Activated CD4-positive, alpha-beta T cell treated with anti-CD3 and anti-CD28 coated beads, Interleukin-2, amount 50 U/mL, for 24 hours (primary cell): ENCODE measurements around the gene SLC35A5.
"Not testable (repeated sequence)": the region's sequence is repeated elsewhere in the genome, so short reads cannot be mapped to it uniquely, and the experiment has no call there.

Experiments
- DNase-seq, 2 donors: peaks; one replicate each; pipeline ENCODE4 v3.0.0-alpha.2; 2020; ENCODE audit warnings: low read depth in 1 of 2, low spot score in 1 of 2

SLC35A5 gene, protein sequence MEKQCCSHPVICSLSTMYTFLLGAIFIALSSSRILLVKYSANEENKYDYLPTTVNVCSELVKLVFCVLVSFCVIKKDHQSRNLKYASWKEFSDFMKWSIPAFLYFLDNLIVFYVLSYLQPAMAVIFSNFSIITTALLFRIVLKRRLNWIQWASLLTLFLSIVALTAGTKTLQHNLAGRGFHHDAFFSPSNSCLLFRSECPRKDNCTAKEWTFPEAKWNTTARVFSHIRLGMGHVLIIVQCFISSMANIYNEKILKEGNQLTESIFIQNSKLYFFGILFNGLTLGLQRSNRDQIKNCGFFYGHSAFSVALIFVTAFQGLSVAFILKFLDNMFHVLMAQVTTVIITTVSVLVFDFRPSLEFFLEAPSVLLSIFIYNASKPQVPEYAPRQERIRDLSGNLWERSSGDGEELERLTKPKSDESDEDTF

GRCh38 chr3:112561734-112562529 lies at the start of gene SLC35A5, which contains the start of gene ATG3:
Gene SLC35A5 (plus strand): TSS chr3:112562045. CDS start chr3:112563404, 1,359 bp downstream.
Gene ATG3 (minus strand): TSS chr3:112561962. CDS start chr3:112561528, 434 bp downstream.
- peak; percentile 97 to 98 for DNase-seq

DNA sequence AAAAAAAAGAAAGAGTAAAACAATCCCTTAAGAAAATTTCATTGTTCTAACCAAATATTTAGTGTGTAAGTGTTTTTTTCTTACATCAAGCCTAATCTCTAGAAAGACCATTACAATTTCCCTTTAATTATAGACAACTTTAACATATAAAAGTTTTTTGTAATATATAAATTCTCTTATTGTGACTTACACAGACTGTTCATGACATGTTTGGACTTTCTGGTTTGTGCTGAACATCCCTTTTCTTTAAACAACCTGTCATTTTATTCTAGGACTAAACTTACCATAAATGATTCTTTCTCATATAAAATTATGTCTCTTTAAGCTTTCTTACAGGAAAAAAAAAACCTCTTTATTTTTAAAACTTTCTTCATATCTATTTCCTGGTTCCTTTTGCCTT lies 49.5 kb upstream of the SLC35A5 start:
- DNase-seq: no peak

DNA sequence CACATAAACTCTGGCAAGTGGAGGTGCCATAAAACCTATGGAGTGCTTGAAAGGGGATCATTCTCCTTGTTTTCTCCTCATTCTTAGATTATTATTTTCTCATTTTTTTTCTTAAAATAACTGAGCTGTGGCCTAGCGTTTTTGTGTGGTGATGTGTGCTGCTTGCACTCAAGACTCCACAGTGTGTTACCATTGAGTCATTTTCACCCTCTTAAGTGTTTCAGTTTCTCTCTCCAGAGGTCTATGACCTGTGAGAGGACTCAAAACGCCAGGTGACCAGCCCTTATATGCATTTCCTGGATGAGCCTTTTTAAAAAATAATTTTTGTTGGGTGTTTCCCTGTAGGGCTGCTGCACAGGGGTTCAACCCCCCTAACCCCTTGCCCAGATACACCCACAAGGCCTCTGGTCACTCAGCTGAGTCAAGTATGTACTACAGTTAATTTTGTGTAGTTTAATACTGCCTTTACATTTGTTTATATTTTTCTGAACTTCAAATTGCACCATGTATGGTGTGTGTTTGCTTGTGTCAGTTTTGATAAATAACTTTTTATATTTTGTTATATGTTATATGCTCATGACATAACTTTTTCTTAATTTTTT lies 47.2 kb upstream of the SLC35A5 start:
- no peak for DNase-seq

GRCh38 chr3:112518970-112519369 lies 42.9 kb upstream of the SLC35A5 start:
- DNase-seq: not testable (repeated sequence)

DNA sequence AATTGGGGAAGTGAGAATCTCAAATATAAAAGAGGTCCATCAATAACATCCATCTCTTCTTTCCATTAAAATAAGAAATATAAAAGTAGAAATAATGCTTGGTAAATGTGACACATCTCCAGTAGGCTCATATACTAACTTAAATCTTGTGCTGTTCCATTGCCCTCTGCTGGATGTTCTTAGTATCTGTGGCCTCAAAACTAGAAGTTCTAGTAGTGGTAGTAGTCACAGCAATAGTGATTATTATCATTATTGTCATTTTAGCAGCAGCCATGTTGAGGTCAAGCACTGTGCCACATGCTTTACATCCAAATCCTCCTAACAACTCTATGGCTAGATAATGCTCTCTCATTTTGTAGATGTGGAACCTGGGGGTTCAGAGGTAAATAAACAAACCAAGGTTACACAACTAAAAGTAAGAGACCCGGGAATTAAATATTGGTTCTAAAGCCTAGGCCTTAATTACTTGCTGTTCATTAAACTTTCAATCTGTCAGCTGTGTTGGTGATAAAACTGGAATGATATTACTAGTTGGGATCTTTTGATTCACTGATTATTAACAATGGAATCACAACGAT lies 42.3 kb upstream of the SLC35A5 start:
- DNase-seq: peak in 1 of 2 donors; percentile 32

DNA sequence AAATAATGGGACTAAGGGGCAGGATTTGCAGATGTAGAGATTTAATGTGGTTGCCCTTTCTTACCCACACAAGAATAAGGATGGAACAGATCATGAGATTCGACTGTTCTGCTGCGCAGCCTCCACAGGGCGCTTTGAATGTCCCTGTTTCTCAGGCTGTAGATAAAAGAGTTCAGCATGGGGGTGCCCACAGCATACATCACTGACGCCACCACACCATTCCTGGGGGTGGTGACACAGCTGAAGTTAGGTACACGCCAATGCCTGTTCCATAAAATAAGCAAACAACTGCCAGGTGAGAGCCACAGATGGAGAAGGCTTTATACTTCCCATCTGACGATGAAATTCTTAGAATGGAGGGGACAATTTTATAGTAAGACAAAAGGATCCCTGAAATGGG lies 37.7 kb upstream of the SLC35A5 start:
- DNase-seq: not testable (repeated sequence)

DNA sequence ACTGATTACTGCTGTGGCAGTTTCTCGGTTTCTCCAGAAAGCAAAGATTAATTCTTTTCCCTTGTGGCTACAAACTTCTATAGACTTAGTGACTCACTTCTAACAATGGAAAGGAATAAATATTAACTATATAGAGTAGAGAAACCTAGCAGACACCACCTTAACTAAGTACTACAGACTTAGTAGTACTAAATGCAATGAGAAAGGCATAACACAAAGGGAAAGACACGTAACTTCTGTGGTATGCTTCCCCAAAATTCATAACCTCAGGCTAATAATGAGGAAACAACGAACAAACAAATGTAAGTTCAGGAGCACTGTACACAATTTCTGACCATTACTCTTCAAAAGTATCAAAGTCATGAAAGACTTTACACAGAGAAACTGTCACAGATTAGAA lies 31.3 kb upstream of the SLC35A5 start:
- no peak for DNase-seq

DNA sequence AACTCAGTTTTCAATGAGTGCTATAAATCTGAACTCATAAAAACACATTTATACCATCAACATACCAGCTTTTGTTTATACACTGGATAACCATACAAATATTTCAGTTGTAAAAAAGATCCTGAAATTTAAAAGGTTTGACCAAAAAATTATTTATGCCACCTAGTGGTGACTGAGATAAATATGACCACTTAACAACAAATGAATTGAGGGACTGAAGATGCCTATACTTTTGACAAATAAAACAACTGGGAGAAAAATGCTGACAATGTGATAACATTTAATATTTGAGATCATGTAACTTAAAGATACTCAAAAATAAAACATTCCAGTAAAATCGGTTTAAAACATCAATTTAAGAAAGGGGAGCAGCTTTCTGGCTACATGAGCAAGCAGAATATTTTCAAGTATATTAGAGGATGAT lies 30.5 kb upstream of the SLC35A5 start:
- DNase-seq: no peak

DNA sequence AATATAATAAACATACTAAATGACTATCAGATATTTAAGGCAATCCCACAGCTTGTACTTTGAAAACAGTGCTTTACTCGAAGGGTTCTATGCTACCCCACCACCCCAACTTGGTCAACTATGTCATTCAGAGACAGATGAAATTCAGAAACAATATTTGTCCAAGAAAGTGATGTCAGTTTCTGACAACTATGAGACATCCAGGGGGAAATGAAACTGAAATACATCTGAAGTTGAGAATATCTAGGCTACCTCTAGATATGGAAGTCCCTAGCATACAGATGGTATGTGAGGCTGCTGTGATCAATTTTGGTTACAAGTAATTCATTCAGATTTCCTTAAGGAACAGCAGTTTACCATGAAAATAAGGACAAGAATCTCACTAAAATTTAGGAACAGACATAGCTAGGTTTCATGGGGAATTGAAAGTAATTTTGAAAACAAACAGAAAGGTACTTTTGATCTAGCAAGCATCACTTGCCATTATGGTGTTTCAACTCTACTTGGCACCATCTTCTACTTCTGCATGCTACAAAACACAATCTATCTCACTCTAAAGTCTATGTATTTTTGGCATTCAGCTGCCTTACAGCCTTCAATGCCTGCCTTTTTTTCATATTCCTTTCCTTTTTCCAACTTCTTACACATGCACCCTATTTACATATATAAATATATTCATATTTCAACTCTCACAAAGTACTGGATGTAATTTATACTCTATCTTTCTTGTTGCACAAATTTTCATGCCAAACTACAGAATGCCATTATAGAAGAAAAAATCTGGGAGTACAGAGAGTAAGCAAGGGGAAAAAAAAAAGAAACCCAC lies 21.8 kb upstream of the SLC35A5 start:
- no peak for DNase-seq

DNA sequence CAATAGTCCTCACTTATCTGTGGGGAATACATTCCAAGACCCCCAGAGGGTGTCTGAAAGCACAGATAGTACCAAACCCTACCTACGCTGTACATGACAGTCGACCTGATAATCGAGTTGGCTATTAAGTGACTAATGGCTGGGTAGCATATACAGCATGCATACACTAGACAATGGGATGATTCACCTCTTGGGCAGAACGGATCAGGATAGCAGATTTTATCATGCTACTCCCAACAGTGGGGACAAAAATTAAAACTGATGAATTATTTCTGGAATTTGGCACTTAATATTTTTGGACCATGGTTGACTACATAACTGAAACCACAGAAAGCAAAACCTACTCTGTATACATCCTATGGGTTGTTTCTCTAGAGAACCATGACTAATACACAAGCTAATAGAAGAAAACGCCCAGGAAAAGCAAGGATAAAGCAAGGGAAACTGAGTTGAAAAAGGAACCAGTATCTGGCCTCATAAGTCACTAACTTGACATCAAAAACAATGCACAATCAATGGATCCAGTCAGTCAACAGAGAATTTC lies 15.6 kb upstream of the SLC35A5 start:
- no peak for DNase-seq

GRCh38 chr3:112550859-112551258 lies 11.0 kb upstream of the SLC35A5 start:
- no peak for DNase-seq

DNA sequence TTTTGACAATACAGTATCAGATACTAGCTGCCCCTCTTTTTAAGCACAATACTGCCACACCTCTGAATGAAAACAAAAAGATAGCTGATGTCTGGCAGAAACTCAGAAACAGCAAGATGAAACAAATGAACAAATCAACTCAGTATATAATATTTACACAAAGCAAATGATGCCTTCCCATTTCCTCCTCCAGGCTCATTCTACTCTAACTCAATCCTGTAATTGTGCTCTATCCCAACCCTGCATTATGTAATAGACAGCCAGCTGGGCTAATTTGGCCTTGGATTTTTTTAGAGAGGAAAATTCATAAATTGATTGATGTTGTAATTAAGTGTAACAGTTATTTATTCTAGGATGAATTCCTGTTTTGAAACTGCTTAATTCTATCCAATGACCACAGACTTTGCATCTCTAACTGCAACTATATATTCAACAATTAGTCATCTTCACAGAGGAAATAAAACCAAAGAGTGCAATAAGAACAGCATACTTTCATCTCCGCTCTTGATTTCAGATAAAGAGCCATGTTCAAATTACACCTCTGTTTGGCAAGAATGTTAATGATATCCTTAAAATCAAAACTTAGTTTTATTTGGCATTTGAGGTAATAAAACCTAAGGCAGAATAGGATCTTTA lies 6.2 kb upstream of the SLC35A5 start:
- no peak for DNase-seq

DNA sequence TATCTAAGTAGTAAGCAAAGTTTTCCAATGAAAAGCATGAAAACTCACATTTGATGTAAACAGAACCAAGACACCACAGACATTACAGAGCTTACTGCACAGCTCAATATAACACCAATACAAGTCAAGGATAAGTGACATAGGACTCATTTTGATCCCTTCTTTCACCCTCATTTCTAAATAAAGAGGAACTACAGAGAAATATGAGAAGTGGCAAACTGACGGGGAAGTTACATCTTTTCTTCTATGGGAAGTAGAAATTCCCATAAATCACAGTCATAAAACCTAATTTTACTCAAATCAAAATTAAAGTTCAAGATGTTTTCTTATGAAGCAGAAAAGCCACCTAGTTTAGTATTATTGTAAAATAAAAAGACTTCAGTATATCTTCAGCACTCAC lies 3.9 kb upstream of the SLC35A5 start:
- no peak for DNase-seq

GRCh38 chr3:112560307-112560706 lies 1.5 kb upstream of the SLC35A5 start:
- DNase-seq: no peak

DNA sequence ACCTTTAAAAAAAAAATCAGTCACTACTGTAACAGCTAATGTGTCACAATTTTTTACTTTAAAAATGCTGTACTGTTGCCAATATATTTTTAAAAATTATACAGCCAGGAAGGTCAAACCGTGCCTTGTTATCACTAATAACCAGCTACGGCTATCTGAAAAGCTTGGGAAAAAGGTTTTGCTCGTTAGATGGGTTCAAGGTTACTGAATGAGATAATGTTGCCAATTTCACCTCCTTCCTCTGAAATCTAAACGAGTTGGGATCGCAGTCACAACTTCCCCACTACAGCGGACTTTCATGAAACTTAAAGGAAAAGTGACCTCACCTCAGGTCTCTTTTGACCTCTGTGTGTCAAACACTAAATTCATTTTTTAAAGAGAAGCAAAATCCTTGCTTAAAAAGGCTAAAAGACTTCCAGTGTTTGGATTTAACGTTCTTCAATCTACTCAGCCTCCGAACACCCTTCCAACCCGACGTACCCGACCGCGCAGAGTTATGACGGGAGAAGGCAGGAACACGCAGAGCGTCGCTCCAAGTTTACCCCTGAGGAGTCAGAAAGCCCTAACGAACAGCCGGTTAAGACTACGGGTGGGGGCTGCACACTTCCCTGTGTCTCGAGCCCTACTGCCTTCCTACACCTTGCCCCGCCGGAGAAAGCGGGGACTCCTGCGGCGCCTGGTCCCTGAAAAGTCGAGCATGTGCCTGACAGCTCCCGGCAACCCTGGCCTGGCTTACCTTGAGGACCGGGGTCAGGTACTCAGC lies 943 bp upstream of the SLC35A5 start:
- DNase-seq: peak in 1 of 2 donors; percentile 61

- DNase-seq: no peak
These were observed 436 bp upstream of the SLC35A5 start for GRCh38 chr3:112561484-112561733.

GRCh38 chr3:112564247-112564939 lies 2.5 kb downstream of the SLC35A5 start:
- DNase-seq: not testable (repeated sequence)

DNA sequence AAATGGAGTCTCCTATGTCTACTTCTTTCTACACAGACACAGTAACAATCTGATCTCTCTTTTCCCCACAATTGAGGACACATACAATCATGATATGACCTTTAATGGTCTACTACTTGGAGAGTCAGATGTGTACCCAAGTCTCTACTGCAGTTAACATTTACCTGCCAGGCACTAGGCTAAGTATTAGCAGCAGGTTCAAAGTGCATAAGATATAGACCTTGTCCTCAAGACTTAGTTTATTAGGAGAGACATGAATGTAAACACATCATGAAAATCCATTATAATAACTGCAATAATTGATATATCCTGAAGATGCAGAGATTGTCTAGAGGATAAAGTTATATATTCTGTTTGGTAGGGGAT lies 3.1 kb downstream of the SLC35A5 start:
- DNase-seq: no peak

DNA sequence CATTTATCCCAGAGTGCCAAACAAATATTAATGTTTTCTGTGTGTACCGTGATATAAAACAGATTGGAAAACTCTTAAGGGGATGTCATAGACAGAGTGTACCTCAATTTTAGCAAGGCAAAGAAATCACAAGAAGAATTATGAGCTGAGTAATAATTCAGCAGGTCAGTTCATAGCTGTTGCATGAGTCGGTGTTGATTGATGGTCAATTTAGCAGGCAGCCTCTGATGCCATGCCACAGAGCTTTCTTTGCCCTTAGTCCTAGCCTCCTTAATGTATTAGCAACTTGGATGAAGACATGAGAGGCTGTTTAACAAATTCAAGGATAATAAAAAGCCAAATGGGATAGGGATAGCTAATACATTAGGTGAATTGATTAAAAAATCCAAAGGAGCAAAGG lies 6.8 kb downstream of the SLC35A5 start:
- no peak for DNase-seq
